ENCODE data around the gene MAP10.

GRCh38 chr1:232765542-232765941, 39.7 kb upstream of the MAP10 start:
- TF ChIP-seq CTCF (IDR thresholded peaks at IDR 0.05; ENCODE audit: low read length): no peak
- TF ChIP-seq EZH2 (IDR thresholded peaks at IDR 0.05; ENCODE audit: borderline replicate concordance, low read length): no peak
